Measurements from ENCODE around the gene NDFIP2.

- TF ChIP-seq POLR2A (IDR thresholded peaks at IDR 0.05; ENCODE audit: low read depth, low read length) (no peak), POLR2AphosphoS5 (IDR thresholded peaks at IDR 0.05; ENCODE audit: insufficient read depth, low read depth, low read length) (no peak), CTCF (IDR thresholded peaks at IDR 0.05; ENCODE audit: extremely low read depth in 1 of 2, insufficient read depth in 1 of 2, low read depth in 1 of 2, low read length in 2 of 2) (no peak), MAX (IDR thresholded peaks at IDR 0.05; ENCODE audit: insufficient read depth, insufficient read length) (no peak), FOS (IDR thresholded peaks at IDR 0.05; ENCODE audit: borderline replicate concordance, insufficient read depth, low read length) (no peak), EZH2 (IDR thresholded peaks at IDR 0.05; ENCODE audit: borderline replicate concordance, low read depth, low read length, severe bottlenecking) (no peak), MYC (IDR thresholded peaks at IDR 0.05; ENCODE audit: low read depth, low read length) (no peak)
Measured at GRCh38 chr13:79511611-79512010, 30.7 kb downstream of the NDFIP2 start.

Data from endothelial cell of umbilical vein (primary cell).